Mucosa of rectum (tissue), 2 donors: Measurements from ENCODE around the gene MGAT5.

Source experiments
- H3K27ac ChIP-seq, 2 donors: one replicate each; pipeline ENCODE4 v1.7.0; 2013; ENCODE audit warnings: inconsistent platforms in 2 of 2, low read depth in 2 of 2, low read length in 2 of 2
- H3K27me3 ChIP-seq, 2 donors: one replicate each; pipeline ENCODE4 v1.7.0; 2013; ENCODE audit warnings: low read length in 2 of 2; ENCODE audit not compliant: control insufficient read depth in 2 of 2, insufficient read depth in 2 of 2
- H3K36me3 ChIP-seq, 2 donors: one replicate each; pipeline ENCODE4 v1.7.0; 2013; ENCODE audit warnings: low read length in 2 of 2; ENCODE audit not compliant: control insufficient read depth in 2 of 2, insufficient read depth in 2 of 2
- H3K4me1 ChIP-seq, 2 donors: one replicate each; pipeline ENCODE4 v1.7.0; 2013; ENCODE audit warnings: low read length in 2 of 2, mild to moderate bottlenecking in 1 of 2; ENCODE audit not compliant: control insufficient read depth in 2 of 2, insufficient read depth in 2 of 2
- H3K4me3 ChIP-seq, 2 donors: one replicate each; pipeline ENCODE4 v1.7.0; 2013; ENCODE audit warnings: low read length in 2 of 2
- H3K9ac ChIP-seq, 2 donors: one replicate each; pipeline ENCODE4 v1.7.0; 2013; ENCODE audit warnings: low read length in 2 of 2, low read depth in 1 of 2, mild to moderate bottlenecking in 1 of 2
- H3K9me3 ChIP-seq, 2 donors: one replicate each; pipeline ENCODE4 v1.7.0; 2013; ENCODE audit warnings: low read length in 2 of 2; ENCODE audit not compliant: control insufficient read depth in 2 of 2
- donor health status: healthy.
- donor health status: Normal muscosa, but diverticular disease.

The MGAT5 gene

GRCh38 chr2:134416018-134416417 is 162.1 kb downstream of the MGAT5 start:
- no peak overlapping the region for H3K9ac ChIP-seq

GRCh38 chr2:134416637-134417036 is 162.8 kb downstream of the MGAT5 start:
- Histone ChIP-seq H3K27me3 (no peaks in the 10 kb centered on the region), H3K36me3 (peaks cover 0 to 11% of the 10 kb centered on the region in 2 donors), H3K4me3 (no peak overlapping the region), H3K4me1 (peaks cover 8 to 12% of the 10 kb centered on the region in 2 donors), H3K27ac (no peak overlapping the region), H3K9me3 (no peaks in the 10 kb centered on the region), H3K9ac (no peak overlapping the region)

More at GRCh38 chr2:134416018-134416417, 162.1 kb downstream of the MGAT5 start:
- Histone ChIP-seq H3K4me3 (no peak overlapping the region), H3K4me1 (peaks cover 15 to 17% of the 10 kb centered on the region in 2 donors), H3K36me3 (peaks cover 0 to 11% of the 10 kb centered on the region in 2 donors), H3K27me3 (no peaks in the 10 kb centered on the region), H3K27ac (no peak overlapping the region), H3K9me3 (no peaks in the 10 kb centered on the region)

GRCh38 chr2:134417968-134418582 is 164.2 kb downstream of the MGAT5 start:
- H3K27me3 ChIP-seq: no peaks in the 10 kb centered on the region
- peaks cover 3 to 4% of the 10 kb centered on the region in 2 donors for H3K4me1 ChIP-seq
- no peak overlapping the region for H3K27ac ChIP-seq
- H3K9ac ChIP-seq: no peak overlapping the region
- peaks cover 5 to 14% of the 10 kb centered on the region in 2 donors for H3K36me3 ChIP-seq
- no peaks in the 10 kb centered on the region for H3K9me3 ChIP-seq
- no peak overlapping the region for H3K4me3 ChIP-seq

GRCh38 chr2:134420259-134420658 is 166.4 kb downstream of the MGAT5 start:
- Histone ChIP-seq H3K4me3 (no peak overlapping the region), H3K27me3 (no peaks in the 10 kb centered on the region), H3K9ac (no peak overlapping the region), H3K9me3 (no peaks in the 10 kb centered on the region), H3K27ac (no peak overlapping the region), H3K36me3 (peaks cover 12 to 20% of the 10 kb centered on the region in 2 donors), H3K4me1 (no peaks in the 10 kb centered on the region)

- no peaks in the 10 kb centered on the region for H3K4me1 ChIP-seq
- peaks cover 12 to 20% of the 10 kb centered on the region in 2 donors for H3K36me3 ChIP-seq
- H3K9ac ChIP-seq: no peak overlapping the region
- no peak overlapping the region for H3K4me3 ChIP-seq
- no peaks in the 10 kb centered on the region for H3K9me3 ChIP-seq
- H3K27ac ChIP-seq: no peak overlapping the region
- no peaks in the 10 kb centered on the region for H3K27me3 ChIP-seq
These were observed 167.0 kb downstream of the MGAT5 start for GRCh38 chr2:134420920-134421319.

- peaks cover 12 to 20% of the 10 kb centered on the region in 2 donors for H3K36me3 ChIP-seq
- no peaks in the 10 kb centered on the region for H3K4me1 ChIP-seq
- no peaks in the 10 kb centered on the region for H3K27me3 ChIP-seq
- H3K4me3 ChIP-seq: no peak overlapping the region
- H3K27ac ChIP-seq: no peak overlapping the region
- no peak overlapping the region for H3K9ac ChIP-seq
- H3K9me3 ChIP-seq: no peaks in the 10 kb centered on the region
These were observed 167.9 kb downstream of the MGAT5 start for GRCh38 chr2:134421556-134422328.

GRCh38 chr2:134425724-134426496 is 172.0 kb downstream of the MGAT5 start:
- no peaks in the 10 kb centered on the region for H3K27me3 ChIP-seq
- H3K27ac ChIP-seq: no peak overlapping the region
- H3K4me1 ChIP-seq: no peaks in the 10 kb centered on the region
- H3K9ac ChIP-seq: no peak overlapping the region
- no peak overlapping the region for H3K4me3 ChIP-seq
- no peaks in the 10 kb centered on the region for H3K9me3 ChIP-seq
- H3K36me3 ChIP-seq: peaks cover 38% of the 10 kb centered on the region in 2 donors

- Histone ChIP-seq H3K9ac (no peak overlapping the region), H3K36me3 (peaks cover 43 to 46% of the 10 kb centered on the region in 2 donors), H3K4me1 (no peaks in the 10 kb centered on the region), H3K27me3 (no peaks in the 10 kb centered on the region), H3K4me3 (no peak overlapping the region), H3K9me3 (no peaks in the 10 kb centered on the region), H3K27ac (no peak overlapping the region)
These were observed 172.8 kb downstream of the MGAT5 start for GRCh38 chr2:134426721-134427120.

- Histone ChIP-seq H3K27me3 (no peaks in the 10 kb centered on the region), H3K27ac (no peak overlapping the region), H3K4me1 (no peaks in the 10 kb centered on the region), H3K9ac (no peak overlapping the region), H3K9me3 (no peaks in the 10 kb centered on the region), H3K4me3 (no peak overlapping the region), H3K36me3 (peaks cover 40 to 44% of the 10 kb centered on the region in 2 donors)
These were observed 176.0 kb downstream of the MGAT5 start for GRCh38 chr2:134429886-134430285.
